ENCODE measurements around the gene CHRD.

GRCh38 chr3:184358124-184358767 lies 21.6 kb upstream of the CHRD start:
- TF ChIP-seq CTCF (IDR thresholded peaks at IDR 0.05) (no peak), ZFX (IDR thresholded peaks at IDR 0.05; ENCODE audit: borderline replicate concordance) (no peak)
